Activated CD4-positive, alpha-beta T cell treated with anti-CD3 and anti-CD28 coated beads for 1 hour (primary cell): ENCODE data around the gene LRRC4C.

Experiments used
- DNase-seq: peaks from one replicate; pipeline ENCODE4 v3.0.0-alpha.2; 2020

LRRC4C gene

DNA sequence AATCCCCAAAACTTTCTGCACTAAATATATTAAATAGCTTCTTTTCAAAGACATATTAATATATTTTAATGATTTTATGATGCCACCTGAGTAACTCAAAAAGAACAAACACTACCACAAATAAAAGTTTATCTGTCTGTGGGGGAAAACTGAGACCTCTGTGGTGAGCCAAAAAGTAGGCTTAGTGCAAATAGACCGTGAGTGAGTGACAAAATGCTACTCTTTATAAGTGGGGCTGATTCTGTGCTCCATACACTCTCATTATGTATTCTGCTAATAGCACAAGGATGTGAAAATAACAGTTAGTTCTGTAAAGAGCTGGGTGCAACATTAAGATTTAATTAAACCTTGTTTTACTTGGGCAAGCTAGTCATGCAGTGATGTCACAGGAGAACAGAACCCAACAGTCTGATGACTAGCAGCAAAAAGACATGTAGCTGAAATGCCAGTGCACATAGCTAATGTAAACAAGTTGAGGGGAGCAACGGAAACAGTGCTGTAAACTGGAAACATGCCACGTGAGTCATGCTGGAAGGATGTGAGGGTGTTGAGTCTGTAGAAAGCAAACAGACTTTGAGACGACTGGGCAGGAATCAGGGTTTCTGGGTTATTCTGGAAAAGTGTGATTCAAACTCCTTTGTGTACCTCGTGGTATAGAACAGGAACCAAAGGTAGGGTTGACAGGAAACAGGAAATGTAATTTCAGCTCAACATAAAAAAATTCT, 1130.4 kb downstream of the LRRC4C start:
- DNase-seq, result no peak

DNA sequence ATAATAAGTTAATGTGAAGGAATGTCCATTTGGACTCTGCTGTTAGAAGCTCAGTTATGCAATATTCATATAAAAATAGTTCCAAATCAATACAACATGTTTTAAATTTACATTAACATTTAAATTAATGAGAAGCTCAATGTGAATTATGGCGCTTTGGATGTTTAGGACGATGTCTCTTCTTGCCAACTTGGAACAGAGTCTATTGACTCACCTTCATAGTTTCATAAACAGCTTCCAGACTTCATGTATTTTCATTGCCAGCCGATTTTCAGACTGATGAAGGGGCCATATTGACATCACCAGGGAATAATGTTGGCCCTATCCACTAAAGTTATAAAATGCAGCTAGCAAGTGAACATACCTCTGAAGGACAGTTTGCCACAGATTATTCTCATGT, 1136.2 kb downstream of the LRRC4C start:
- DNase-seq, result no peak

DNA sequence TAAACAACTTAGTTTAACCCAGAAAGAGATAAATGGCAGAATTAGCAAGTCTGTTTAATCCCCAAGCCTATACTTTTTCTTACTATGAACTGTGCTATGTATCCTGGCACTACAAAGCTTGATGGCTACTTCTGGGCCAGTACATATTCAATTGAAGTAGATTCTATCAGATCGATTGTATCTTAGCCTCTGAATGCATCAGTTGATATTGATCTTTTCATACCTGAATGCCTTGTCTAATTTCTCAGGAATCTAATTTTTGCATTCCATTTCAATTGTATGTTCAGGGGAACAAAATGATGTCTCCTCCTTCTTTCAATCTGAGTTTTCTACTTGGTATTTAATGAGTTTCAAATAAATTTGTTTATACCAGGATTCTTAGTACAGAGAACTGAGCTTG, 1137.9 kb downstream of the LRRC4C start:
- no peak for DNase-seq

DNA sequence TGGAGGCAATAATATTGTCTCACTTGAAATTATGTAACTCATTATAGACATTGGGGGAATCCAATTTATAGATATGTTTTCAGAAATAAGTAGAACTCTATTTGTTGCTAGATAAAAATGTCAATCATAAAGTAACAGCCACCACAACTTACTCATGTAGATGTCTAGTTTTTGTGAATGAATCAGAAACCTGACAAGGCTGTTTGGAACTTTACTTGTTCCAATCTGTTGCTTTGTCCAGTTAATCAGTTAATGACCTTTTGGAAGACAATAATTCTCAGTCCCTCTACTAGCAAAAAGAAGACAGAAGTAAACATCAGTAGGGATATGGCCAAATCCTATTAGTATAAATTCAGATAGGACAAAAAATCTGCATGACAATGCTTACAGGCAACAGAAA, 1143.3 kb downstream of the LRRC4C start:
- DNase-seq, result no peak

DNA sequence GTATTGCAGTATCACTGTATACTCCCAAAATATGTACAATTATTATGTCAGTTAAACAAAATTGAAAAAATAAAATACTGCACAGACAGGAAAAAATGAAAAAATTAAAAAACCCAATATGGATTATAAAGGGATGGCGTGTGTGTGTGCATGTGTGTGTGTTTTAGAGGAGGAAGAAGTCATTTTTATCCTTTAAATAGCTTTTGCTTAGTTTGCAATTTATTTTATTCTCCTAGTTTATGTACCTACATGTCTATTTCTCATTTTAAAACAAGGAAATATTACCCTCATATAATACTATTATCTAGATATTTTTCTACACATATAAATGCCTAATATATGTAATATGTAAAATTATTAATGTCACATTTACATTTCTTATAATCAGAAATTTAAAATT, 1144.3 kb downstream of the LRRC4C start:
- DNase-seq, result no peak

DNA sequence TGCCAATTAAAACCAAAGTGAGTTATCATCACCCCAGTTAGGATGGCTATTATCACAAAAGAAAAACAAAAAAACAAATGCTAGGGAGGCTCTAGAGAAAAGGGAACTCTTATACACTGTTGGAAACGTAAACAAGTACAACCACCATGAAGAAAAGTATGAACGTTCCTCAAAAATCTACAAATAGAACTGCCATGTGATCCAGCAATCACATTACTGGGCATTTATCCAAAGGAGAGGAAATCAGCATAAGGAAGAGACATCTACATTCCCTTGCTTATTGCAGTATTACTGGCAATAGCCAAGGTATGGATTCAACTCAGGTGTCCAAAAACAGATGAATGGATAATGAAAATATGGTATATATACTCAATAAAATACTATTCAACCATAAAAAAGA, 1145.1 kb downstream of the LRRC4C start:
- no peak for DNase-seq

DNA sequence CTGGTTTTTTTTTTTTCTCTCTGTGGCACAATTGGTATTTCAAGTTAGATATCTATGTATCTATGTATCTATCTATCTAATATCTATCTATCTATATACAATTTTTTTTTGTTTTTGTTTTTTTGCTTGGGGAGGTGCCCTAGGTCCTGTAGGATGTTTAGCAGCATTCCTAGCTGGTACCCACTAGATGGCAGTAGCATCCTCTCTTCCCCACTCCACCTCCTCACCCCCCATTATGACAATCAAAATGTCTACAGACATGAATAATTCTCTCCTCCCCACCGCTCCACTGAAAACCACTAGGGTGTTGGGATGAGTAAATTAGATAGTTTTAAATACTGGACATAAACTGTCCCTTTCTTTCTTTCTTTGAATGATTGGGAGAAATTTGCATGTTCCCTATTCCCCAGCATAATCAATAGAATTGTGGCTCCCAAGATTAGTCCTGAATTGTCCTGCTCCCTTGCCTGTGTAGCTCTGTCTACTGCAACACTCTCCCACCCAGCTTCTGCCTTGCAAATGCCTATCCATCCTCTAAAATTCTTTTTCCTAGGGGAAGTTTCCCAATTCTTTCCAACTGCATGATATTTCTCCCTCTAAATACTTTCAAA, 1152.4 kb downstream of the LRRC4C start:
- no peak for DNase-seq

DNA sequence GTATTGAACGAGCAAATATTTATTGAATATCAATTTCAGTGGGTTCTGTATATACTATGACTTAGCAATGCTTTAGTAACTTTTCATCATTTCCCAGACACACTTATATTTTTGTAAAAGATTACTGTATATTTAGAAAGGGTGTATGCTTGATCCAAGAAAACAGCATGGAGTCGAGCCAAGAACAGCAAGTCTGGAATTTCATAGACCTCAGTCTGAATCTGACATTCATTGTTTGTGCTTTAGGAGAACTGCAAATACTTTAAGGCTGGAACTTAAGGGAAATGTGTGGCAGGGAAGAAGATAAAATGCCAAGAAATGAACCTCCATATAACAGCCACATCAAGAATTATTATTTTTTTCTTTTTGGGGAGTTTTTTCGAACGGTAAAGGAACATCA, 1156.8 kb downstream of the LRRC4C start:
- no peak for DNase-seq

DNA sequence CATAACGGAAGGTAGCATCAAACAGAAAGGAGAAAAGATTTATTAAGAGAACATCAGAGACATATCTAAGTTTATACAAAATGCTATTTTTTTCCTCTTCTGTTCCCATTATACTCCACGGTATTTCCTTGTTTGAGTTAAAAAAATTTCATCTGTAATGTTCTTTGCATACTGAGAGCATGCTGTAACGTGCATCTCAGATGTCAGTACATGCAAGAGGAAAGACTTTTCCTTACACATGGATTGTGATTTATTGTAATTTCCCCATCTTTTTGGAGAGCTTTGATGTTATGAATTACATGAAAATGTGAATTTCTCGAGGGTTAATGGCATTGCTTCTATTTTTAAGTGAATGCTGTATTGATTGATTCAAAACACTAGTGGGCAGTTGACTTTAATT, 1164.0 kb downstream of the LRRC4C start:
- no peak for DNase-seq

DNA sequence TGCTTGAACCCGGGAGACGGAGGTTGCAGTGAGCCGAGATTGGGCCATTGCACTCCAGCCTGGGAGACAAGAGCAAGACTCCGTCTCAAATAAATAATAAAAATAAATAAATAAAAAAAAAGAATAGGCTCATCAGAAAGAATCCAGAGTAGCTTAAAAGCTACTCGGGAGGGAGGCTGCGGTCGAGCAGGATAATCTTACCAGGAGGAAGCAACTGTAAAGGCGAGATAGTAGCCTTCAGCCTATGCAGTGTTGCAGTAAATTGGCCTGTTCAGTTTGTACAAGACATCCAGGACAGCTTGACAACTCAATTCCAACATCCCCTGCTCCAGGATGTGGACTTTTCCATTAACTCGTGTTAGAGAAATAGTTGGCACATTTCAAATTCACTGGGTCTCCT, 1164.7 kb downstream of the LRRC4C start:
- DNase-seq, result no peak

DNA sequence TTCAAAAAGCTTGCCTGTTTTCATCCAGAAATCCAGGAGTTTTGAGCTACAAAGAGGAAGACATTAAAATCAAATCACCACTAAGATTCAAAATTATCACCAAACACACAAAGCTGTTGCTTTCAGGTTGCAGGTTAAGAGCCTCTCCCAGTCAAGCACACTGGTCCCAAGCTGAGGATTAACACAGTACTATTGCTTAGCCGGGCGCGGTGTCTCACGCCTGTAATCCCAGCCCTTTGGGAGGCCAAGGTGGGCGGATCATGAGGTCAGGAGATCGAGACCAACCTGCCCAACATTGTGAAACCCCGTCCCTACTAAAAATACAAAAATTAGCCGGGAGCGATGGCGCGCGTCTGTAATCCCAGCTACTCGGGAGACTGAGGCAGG, 1165.1 kb downstream of the LRRC4C start:
- DNase-seq, result no peak

DNA sequence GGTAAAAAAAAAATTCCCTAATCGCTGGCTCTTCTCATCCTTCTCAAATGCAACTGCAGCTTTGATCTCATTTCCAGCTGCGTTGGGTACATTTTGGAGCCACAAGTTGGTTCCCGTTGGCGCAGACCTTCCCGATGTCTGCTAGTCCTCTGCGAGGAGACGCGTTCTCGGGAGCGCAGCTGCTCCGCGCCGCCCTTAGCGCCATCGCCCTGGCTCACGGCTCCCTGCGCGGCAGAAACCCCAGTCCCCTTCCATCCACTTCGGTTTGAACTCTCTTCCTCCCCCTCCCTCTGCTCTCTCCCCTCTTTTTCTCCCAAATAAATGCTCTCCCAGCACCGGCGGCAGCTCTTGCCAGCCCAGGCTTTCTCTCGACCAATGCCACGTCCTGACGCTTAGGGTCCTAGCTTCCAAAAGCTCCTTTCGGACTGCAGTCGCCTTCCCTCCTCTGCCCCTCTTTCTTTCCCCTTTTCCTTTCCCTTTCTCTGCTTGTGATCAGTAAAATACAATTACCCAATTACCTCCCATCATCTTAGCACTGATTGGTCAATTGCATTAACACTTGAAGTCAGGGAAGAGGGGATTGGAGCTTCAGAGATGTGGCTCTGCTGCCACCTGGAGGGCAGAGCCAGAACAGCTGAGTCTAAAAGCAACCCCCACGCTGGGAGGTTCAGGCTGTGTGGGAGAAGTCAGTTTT, 1165.7 kb downstream of the LRRC4C start:
- no peak for DNase-seq

DNA sequence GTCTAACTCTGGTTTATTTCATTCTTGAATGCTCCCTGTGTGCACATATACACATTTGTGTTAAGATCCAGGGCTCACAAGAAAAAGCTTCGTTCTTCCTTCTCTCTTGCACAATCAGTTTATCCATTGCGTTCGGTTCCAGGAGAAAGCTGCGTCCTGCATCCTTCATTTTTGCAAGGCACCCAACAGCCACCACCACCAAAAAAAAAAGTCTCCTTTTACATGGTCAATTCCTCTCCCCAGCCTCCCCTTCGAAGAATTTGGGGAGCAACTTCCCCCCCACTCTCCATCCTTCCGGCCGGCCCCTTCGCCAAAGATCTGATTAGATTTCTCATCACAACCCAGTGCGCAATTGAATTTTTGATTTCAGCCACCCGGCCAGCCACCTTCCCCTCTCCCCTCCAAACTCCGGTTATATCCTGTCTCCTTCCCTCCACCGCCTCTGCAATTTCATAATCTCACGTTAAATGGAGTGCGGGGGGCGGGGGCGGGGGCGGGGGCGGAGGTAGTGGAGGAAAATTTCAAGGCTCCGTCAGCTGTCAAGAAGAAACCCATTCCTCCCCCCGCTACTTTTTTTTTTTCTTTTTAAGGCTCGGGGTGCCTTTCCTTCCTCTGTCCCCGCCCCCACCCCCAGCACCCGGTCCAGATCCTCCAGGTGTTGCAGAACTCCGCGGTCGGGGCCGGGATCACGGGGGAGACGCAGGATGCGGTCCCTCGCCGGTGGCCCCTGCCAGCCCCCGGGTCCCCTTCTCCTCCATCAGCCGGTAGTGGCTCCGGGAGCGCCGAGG, 1166.5 kb downstream of the LRRC4C start:
- no peak for DNase-seq

DNA sequence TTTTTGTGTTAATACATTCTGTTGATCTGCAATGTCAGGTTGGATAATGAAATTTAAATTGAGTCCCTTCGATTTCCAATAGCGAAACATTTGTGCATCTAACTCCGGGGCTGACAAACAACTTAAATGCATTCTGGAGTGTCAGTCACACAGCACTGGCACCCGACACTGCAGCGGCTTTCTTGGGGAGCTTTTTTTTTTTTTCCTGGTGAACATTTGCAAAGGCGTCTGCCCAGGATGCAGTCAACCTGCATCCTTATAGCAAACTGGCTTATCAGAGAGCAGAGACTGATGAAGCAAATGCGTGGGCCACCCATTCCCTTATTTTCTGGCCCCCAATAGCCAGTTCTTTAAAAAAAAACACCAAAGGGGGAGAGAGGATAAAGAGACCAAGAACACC, 1167.7 kb downstream of the LRRC4C start:
- no peak for DNase-seq

DNA sequence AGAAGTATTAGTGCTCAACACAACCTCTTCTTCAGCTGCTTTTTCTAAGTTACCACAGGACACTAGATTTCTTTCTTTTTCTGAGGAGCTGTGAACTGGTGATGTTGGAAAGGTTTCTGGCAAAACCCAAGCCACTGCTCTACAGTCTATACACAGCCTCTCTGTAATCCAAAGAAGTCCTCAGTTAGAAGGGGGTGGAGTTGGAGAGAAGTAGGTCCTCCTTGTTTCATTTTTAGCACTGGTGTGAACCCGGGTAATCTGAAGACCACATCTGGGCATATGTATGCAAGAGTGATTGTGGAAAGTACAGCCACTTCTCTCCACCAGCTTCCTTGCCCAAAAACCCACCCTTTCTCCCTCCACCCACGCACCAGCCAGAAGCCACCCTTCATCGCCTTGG, 1168.1 kb downstream of the LRRC4C start:
- no peak for DNase-seq

DNA sequence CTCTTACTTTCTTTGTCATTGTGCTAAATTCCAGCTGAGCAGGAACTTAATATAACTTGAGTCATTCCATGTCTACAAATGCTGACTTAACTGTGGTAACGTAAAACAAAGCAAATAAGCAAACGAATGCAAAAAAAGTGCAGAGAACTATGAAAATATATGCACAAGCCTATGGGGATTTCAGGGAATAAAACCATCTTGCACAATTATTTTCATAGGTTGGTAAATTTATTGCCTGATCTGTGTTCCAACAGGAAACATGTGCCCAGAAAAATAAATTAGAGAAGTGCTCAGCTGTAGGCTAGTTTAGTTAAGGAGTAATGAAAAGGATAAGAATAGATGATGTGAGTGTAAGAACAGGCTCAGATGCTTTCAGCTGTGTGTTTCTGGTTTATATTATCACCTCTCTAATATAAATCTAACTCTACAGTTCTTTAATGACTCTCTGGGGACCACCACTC, 1169.3 kb downstream of the LRRC4C start:
- no peak for DNase-seq

DNA sequence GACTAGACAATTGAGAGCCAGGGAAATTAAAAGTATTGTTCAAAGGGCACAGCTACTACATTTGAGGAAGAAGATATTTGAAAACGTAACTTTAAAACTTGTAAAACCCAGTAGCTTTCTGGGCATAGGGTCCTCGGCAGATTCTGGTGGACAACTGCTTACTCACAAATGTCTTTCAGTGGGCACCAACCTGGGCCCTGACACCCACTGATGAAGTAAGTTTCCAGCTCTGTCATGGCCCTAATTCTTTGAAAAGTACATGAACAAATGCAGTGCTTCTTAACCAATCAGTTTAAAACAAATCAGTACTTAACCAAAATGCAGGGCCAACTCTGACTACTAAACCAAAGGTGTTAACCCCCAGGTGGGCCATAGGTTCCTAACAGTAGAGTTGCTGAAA, 1170.1 kb downstream of the LRRC4C start:
- DNase-seq, result no peak

DNA sequence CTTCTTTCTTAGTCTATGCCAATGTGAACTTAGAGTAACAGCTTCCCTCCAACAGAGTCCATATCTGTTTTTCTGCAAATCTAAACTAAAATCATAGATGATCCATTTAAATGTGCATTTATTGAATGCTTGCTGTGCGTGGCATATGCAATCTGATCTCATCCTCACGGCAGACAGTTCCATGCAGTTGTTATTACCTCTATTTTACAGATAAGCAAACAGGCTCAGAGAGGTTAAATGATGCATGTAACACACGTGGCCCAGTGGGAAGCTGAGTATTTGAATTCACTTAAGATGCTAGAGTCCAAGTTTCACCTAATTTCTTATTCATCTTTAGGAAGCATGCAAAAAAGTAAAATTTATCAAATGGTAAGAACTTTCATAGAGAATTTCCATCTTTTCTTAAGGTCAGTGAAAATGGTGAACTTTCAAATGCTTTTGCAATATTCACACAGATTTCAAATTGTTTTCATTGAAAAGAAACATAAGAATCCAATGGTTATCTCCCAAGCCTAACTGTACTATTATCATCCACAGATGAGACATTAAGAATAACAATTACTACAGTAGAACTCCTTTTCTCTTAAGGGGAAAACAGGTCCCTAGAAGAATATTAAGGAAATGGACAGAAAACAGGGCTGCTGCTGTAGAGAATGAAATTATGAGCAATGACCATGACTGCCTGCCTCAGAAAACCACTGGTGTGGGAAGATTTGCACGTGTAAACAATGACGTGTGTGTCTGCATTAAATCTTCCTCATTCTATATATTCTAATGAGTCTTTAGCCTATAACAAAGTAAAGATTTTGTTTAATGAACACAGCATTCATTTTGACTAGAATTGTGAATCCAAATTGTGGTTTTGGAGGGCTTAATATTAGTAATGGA, 1171.3 kb downstream of the LRRC4C start:
- no peak for DNase-seq

DNA sequence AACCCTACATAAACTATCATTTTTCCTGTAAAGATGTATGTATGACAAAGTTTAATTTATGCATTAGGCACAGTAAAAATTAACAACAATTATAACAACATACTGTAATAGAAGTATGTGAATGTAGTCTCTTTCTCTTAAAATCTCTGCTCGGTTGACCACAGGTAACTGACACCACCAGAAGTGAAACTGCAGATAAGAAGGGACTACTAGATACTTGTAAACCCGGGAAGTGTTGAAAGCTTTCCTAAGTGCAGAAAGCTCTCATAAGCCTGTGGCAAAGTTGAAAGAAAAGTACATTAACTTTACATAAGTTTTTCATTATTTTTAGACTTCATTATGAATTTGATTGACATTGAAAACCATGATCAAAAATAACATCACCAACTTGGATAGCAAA, 1173.3 kb downstream of the LRRC4C start:
- no peak for DNase-seq

DNA sequence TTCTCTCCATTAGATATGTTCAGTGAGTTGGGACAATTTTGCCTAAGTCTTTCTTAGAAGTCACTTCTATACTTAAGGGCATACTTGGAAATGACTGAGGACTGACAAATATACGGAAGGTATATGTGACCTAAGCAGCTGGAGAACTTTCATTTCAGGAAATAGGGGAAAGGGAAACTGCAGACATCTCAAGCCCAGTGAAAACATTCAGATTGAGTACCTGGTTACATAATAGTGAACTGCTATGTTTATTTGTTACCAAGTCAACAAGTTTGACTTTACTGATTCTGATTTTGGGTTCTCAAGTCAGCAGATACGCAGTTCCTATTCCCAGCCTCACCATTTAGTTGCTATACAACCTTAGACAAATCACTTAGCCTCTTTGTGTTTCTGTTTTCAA, 1173.9 kb downstream of the LRRC4C start:
- no peak for DNase-seq

DNA sequence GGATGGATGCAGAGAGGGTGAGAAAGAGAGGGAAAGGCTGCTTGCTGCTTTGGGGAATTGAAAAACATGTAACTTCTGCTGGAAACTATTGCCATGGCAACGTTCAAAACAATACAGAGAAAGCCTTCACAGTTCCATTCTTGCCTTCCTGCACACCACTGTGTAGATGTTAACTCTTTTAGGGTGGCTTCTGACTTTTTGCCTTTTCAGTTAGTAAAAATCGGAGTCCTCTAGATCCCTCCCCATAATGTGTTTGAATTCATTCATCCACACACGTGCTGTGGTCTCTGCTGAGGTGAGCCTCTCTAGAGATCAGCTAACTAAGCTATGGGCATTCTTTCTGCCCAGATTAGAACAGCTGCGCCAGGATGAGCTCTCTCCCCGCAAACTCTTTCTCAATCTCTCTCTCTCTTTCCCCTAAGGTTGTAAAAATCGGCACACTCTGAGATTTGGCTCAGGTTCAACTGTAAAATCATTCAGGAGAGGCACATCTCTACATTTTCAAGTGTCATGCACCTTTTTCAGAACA, 1178.3 kb downstream of the LRRC4C start:
- no peak for DNase-seq
